Stimulated activated naive CD8-positive, alpha-beta T cell treated with anti-CD3 and anti-CD28 coated beads, Interleukin-15, Interleukin-2, amounts not matched to agents 100 ng/mL and 50 ng/mL, for 24 hours (primary cell): ENCODE measurements around the gene ASMT.

Experiments
- H3K27ac Mint-ChIP-seq: one replicate; pipeline ENCODE4 v1.8.0; 2021; ENCODE audit warnings: mild to moderate bottlenecking, mixed read lengths
- H3K27me3 Mint-ChIP-seq: one replicate; pipeline ENCODE4 v1.8.0; 2021; ENCODE audit warnings: mixed read lengths
- H3K36me3 Mint-ChIP-seq: one replicate; pipeline ENCODE4 v1.8.0; 2021; ENCODE audit warnings: low read depth, mixed read lengths
- H3K4me1 Mint-ChIP-seq: one replicate; pipeline ENCODE4 v1.8.0; 2021; ENCODE audit warnings: low read depth, mixed read lengths
- H3K4me3 Mint-ChIP-seq: one replicate; pipeline ENCODE4 v1.8.0; 2021; ENCODE audit warnings: mild to moderate bottlenecking, mixed read lengths
- H3K9me3 Mint-ChIP-seq: one replicate; pipeline ENCODE4 v1.8.0; 2021; ENCODE audit warnings: mixed read lengths

The ASMT gene

GRCh38 chrX:1592470-1593142 lies 22.3 kb upstream of the ASMT start:
- Mint-ChIP-seq H3K27ac (peak overlapping the region; percentile 94), H3K27me3 (no peaks in the 10 kb centered on the region), H3K4me3 (peak overlapping the region; percentile 92), H3K9me3 (no peaks in the 10 kb centered on the region), H3K36me3 (peaks cover 44% of the 10 kb centered on the region), H3K4me1 (peaks cover 28% of the 10 kb centered on the region)

- Mint-ChIP-seq H3K4me1 (peaks cover 28% of the 10 kb centered on the region), H3K27ac (peak overlapping the region; percentile 76), H3K36me3 (peaks cover 49% of the 10 kb centered on the region), H3K4me3 (peak overlapping the region; percentile 92), H3K27me3 (no peaks in the 10 kb centered on the region), H3K9me3 (no peaks in the 10 kb centered on the region)
Measured at GRCh38 chrX:1593286-1594271, 21.3 kb upstream of the ASMT start.

GRCh38 chrX:1595711-1596060 lies 19.2 kb upstream of the ASMT start:
- H3K27ac Mint-ChIP-seq = no peak overlapping the region
- no peaks in the 10 kb centered on the region for H3K27me3 Mint-ChIP-seq
- no peaks in the 10 kb centered on the region for H3K9me3 Mint-ChIP-seq
- H3K4me1 Mint-ChIP-seq = peaks cover 21% of the 10 kb centered on the region
- peaks cover 63% of the 10 kb centered on the region for H3K36me3 Mint-ChIP-seq
- no peak overlapping the region for H3K4me3 Mint-ChIP-seq

GRCh38 chrX:1596676-1597344 lies 18.0 kb upstream of the ASMT start:
- peaks cover 67% of the 10 kb centered on the region for H3K36me3 Mint-ChIP-seq
- H3K27me3 Mint-ChIP-seq = no peaks in the 10 kb centered on the region

GRCh38 chrX:1597345-1598020 lies 17.4 kb upstream of the ASMT start:
- peaks cover 21% of the 10 kb centered on the region for H3K4me1 Mint-ChIP-seq
- H3K4me3 Mint-ChIP-seq = no peak overlapping the region
- H3K27ac Mint-ChIP-seq = no peak overlapping the region
- no peaks in the 10 kb centered on the region for H3K9me3 Mint-ChIP-seq
- no peaks in the 10 kb centered on the region for H3K27me3 Mint-ChIP-seq
- peaks cover 73% of the 10 kb centered on the region for H3K36me3 Mint-ChIP-seq

More at GRCh38 chrX:1596676-1597344, 18.0 kb upstream of the ASMT start:
- H3K9me3 Mint-ChIP-seq = no peaks in the 10 kb centered on the region
- no peak overlapping the region for H3K27ac Mint-ChIP-seq
- H3K4me3 Mint-ChIP-seq = no peak overlapping the region
- H3K4me1 Mint-ChIP-seq = peaks cover 21% of the 10 kb centered on the region

GRCh38 chrX:1598021-1598875 lies 16.6 kb upstream of the ASMT start:
- Mint-ChIP-seq H3K9me3 (no peaks in the 10 kb centered on the region), H3K4me3 (no peak overlapping the region), H3K4me1 (peaks cover 14% of the 10 kb centered on the region), H3K36me3 (peaks cover 73% of the 10 kb centered on the region), H3K27me3 (no peaks in the 10 kb centered on the region), H3K27ac (no peak overlapping the region)

- Mint-ChIP-seq H3K27ac (no peak overlapping the region), H3K27me3 (no peaks in the 10 kb centered on the region), H3K4me1 (peaks cover 6% of the 10 kb centered on the region), H3K9me3 (no peaks in the 10 kb centered on the region), H3K4me3 (no peak overlapping the region), H3K36me3 (peaks cover 73% of the 10 kb centered on the region)
Measured at GRCh38 chrX:1598876-1599790, 15.7 kb upstream of the ASMT start.

GRCh38 chrX:1599791-1600405 lies 15.0 kb upstream of the ASMT start:
- H3K9me3 Mint-ChIP-seq = no peaks in the 10 kb centered on the region
- peaks cover 73% of the 10 kb centered on the region for H3K36me3 Mint-ChIP-seq
- H3K27me3 Mint-ChIP-seq = no peaks in the 10 kb centered on the region
- H3K4me3 Mint-ChIP-seq = no peak overlapping the region
- H3K4me1 Mint-ChIP-seq = peaks cover 2% of the 10 kb centered on the region
- H3K27ac Mint-ChIP-seq = no peak overlapping the region

GRCh38 chrX:1600406-1601050 lies 14.3 kb upstream of the ASMT start:
- Mint-ChIP-seq H3K27ac (no peak overlapping the region), H3K4me3 (no peak overlapping the region), H3K9me3 (no peaks in the 10 kb centered on the region), H3K4me1 (no peaks in the 10 kb centered on the region), H3K27me3 (no peaks in the 10 kb centered on the region), H3K36me3 (peaks cover 68% of the 10 kb centered on the region)

- Mint-ChIP-seq H3K27me3 (no peaks in the 10 kb centered on the region), H3K4me3 (no peak overlapping the region), H3K27ac (no peak overlapping the region), H3K36me3 (peaks cover 61% of the 10 kb centered on the region), H3K9me3 (no peaks in the 10 kb centered on the region), H3K4me1 (no peaks in the 10 kb centered on the region)
Measured at GRCh38 chrX:1601051-1601767, 13.7 kb upstream of the ASMT start.

GRCh38 chrX:1601768-1602085 lies 13.1 kb upstream of the ASMT start:
- Mint-ChIP-seq H3K9me3 (no peaks in the 10 kb centered on the region), H3K4me3 (no peak overlapping the region), H3K36me3 (peaks cover 59% of the 10 kb centered on the region), H3K27me3 (no peaks in the 10 kb centered on the region), H3K27ac (no peak overlapping the region), H3K4me1 (no peaks in the 10 kb centered on the region)

- H3K4me1 Mint-ChIP-seq = no peaks in the 10 kb centered on the region
- peaks cover 55% of the 10 kb centered on the region for H3K36me3 Mint-ChIP-seq
- H3K27me3 Mint-ChIP-seq = no peaks in the 10 kb centered on the region
- H3K27ac Mint-ChIP-seq = no peak overlapping the region
- H3K4me3 Mint-ChIP-seq = no peak overlapping the region
- H3K9me3 Mint-ChIP-seq = no peaks in the 10 kb centered on the region
Measured at GRCh38 chrX:1602299-1602698, 12.6 kb upstream of the ASMT start.
